NB4 (cell line): ENCODE measurements around the gene MSI2.

Experiments
- DNase-seq: peaks from one replicate; pipeline ENCODE4 v3.0.0; 2010; ENCODE audit warnings: low read depth
- H3K4me3 ChIP-seq: one replicate; pipeline ENCODE4 v1.5.1; 2011; ENCODE audit warnings: mild to moderate bottlenecking, low read depth, low read length, moderate library complexity
- CTCF ChIP-seq: IDR thresholded peaks from one replicate; pipeline ENCODE4 v1.5.1; 2012; ENCODE audit warnings: low read depth, low read length
- MAX ChIP-seq: IDR thresholded peaks from 2 replicates; pipeline ENCODE4 v1.6.1; 2011; ENCODE audit warnings: low read depth, low read length
- MYC ChIP-seq: IDR thresholded peaks from 2 replicates; pipeline ENCODE4 v1.6.1; 2011; ENCODE audit warnings: low read depth, low read length
- POLR2A ChIP-seq: IDR thresholded peaks from 2 replicates; pipeline ENCODE4 v1.6.1; 2011; ENCODE audit warnings: mild to moderate bottlenecking; ENCODE audit not compliant: insufficient read length; ENCODE audit errors: extremely low read depth

The MSI2 gene

GRCh38 chr17:57580055-57580739 lies 323.9 kb downstream of the MSI2 start:
- DNase-seq = no peak
- no peak for TF ChIP-seq MAX
- TF ChIP-seq POLR2A = no peak
- TF ChIP-seq CTCF = no peak
- TF ChIP-seq MYC = no peak
- no peak overlapping the region for H3K4me3 ChIP-seq

GRCh38 chr17:57582881-57583756 lies 326.8 kb downstream of the MSI2 start:
- no peak for DNase-seq
- TF ChIP-seq MAX (no peak), CTCF (no peak), MYC (no peak), POLR2A (no peak)
- no peak overlapping the region for H3K4me3 ChIP-seq

GRCh38 chr17:57584050-57584551 lies 327.8 kb downstream of the MSI2 start:
- TF ChIP-seq MYC (no peak), CTCF (no peak), MAX (no peak), POLR2A (no peak)
- no peak overlapping the region for H3K4me3 ChIP-seq
- no peak for DNase-seq

- no peak for DNase-seq
- no peak for TF ChIP-seq MYC
- H3K4me3 ChIP-seq = no peak overlapping the region
Measured at GRCh38 chr17:57585341-57586195, 329.2 kb downstream of the MSI2 start.

- no peak for DNase-seq
- no peak for TF ChIP-seq MYC
- no peak for TF ChIP-seq POLR2A
- TF ChIP-seq MAX = no peak
- no peak for TF ChIP-seq CTCF
- no peak overlapping the region for H3K4me3 ChIP-seq
Measured at GRCh38 chr17:57586196-57586740, 329.9 kb downstream of the MSI2 start.
